Esophagus squamous epithelium (tissue), 5 donors: ENCODE measurements around the gene BABAM2. TPM values are rescaled to one million over a fixed set of nuclear protein-coding genes. Genes with fewer than 3 reads are reported as not detected.

Experiments used
- DNase-seq: peaks from one replicate; lab custom pipeline; 2025; lab: John Stamatoyannopoulos, UW
- H3K27ac ChIP-seq, 4 donors: fragments of 200-600 bp; sonication (generic); one replicate each; pipeline ENCODE4 v1.5.1; 2016 to 2019; ENCODE audit warnings: mild to moderate bottlenecking in 1 of 4
- H3K27me3 ChIP-seq, 4 donors: fragments of 200-600 bp; sonication (generic); 1 replicate in 3 of 4; 2 replicates in 1 of 4; pipeline versions ENCODE4 v1.5.1 to v1.6.0; 2017 to 2021; ENCODE audit warnings: antibody characterized with exemption in 1 of 4
- H3K36me3 ChIP-seq, 3 donors: fragments of 200-600 bp; sonication (generic); one replicate each; pipeline ENCODE4 v1.5.1; 2016 to 2019
- H3K4me1 ChIP-seq, 3 donors: fragments of 200-600 bp; sonication (generic); one replicate each; pipeline ENCODE4 v1.5.1; 2017 to 2019
- H3K4me3 ChIP-seq, 4 donors: fragments of 200-600 bp; sonication (generic); 1 replicate in 3 of 4; 2 replicates in 1 of 4; pipeline ENCODE4 v1.5.1; 2016 to 2019; ENCODE audit warnings: mild to moderate bottlenecking in 2 of 4, moderate library complexity in 1 of 4
- H3K9me3 ChIP-seq, 3 donors: fragments of 200-600 bp; sonication (generic); one replicate each; pipeline ENCODE4 v1.5.1; 2016 to 2019
- CTCF ChIP-seq, 6 experiments: fragments of 450-650 bp in 4 of 6; fragments of 200-600 bp in 2 of 6; sonication (generic) in 2 of 6; IDR thresholded peaks; one replicate each; pipeline ENCODE4 v1.5.1; 2016 to 2019; ENCODE audit warnings: antibody characterized with exemption in 6 of 6, mild to moderate bottlenecking in 4 of 6, moderate library complexity in 4 of 6
- POLR2A ChIP-seq, 4 donors: fragments of 450-650 bp; IDR thresholded peaks; one replicate each; pipeline ENCODE4 v1.6.1; 2017; ENCODE audit warnings: antibody characterized with exemption in 4 of 4, mild to moderate bottlenecking in 4 of 4, moderate library complexity in 3 of 4
- WGBS, 2 donors: methylation state at CpG; one replicate each; pipeline ENCODE4 v1.1.5; 2018; 5-methylcytosine and 5-hydroxymethylcytosine counted together
- intact Hi-C: fragments of 100-400 bp; cut with DNase I; formaldehyde crosslinking; loops from one replicate; pipeline ENCODE4 v1.15.0; 2022
- total RNA-seq, 4 donors: library from RNA; depleted of rRNA; stranded (reverse); fragments of >200 nt; gene quantifications; one replicate each; pipeline ENCODE4 v1.1.0, GENCODE V29; 2016
- donor health status: DM: yes; HTN: yes; CAD: no.

BABAM2 gene
- total RNA-seq, 4 donors from 2014 or later: 16.6 to 28.3 (median 24.3) TPM

- WGBS, 2 donors: 85 to 90% methylated on average over 5 of the region's 5 CpGs
- Histone ChIP-seq H3K27me3 (no peaks in the 10 kb centered on the region), H3K4me1 (no peaks in the 10 kb centered on the region), H3K27ac (no peak overlapping the region), H3K9me3 (no peaks in the 10 kb centered on the region), H3K4me3 (no peak overlapping the region), H3K36me3 (peaks cover 0 to 6% (median 0%) of the 10 kb centered on the region in 3 donors)
- DNase-seq: no peak
- no peak for TF ChIP-seq POLR2A (IDR thresholded peaks at IDR 0.05)
- TF ChIP-seq CTCF (IDR thresholded peaks at IDR 0.05): no peak
- intact Hi-C loops: no loop called here
Measured at GRCh38 chr2:27996156-27996922, 105.8 kb downstream of the BABAM2 start.

GRCh38 chr2:28000287-28000686 lies 109.8 kb downstream of the BABAM2 start:
- H3K36me3 ChIP-seq: peaks cover 0 to 2% (median 0%) of the 10 kb centered on the region in 3 donors
- no peak for TF ChIP-seq CTCF (IDR thresholded peaks at IDR 0.05)
- no peak for TF ChIP-seq POLR2A (IDR thresholded peaks at IDR 0.05)
- H3K9me3 ChIP-seq: no peaks in the 10 kb centered on the region
- intact Hi-C loops: no loop called here
- no peak overlapping the region for H3K27ac ChIP-seq
- no peak overlapping the region for H3K4me3 ChIP-seq
- no peaks in the 10 kb centered on the region for H3K4me1 ChIP-seq
- no peaks in the 10 kb centered on the region for H3K27me3 ChIP-seq
- DNase-seq: no peak

DNA sequence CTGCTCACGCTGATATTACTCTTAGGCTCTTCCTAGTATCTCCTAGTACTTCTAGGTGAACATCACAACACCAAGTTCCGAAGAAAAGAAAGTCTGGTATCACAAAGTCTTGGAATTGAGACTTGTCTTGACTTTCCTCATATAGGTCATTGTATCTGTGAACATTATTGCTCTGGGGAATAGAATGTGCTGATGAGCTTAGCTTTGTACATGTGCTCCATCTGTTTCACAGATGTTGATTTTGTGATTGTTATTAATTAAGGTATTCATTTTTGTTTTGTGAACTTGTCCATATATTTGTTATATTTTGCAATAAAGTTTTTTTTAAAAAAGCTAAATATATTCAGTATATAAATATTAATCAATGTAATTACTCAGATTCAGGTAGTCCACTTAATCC lies 111.7 kb downstream of the BABAM2 start:
- intact Hi-C loops: no loop called here
- H3K36me3 ChIP-seq: no peaks in the 10 kb centered on the region
- no peak for DNase-seq
- H3K27me3 ChIP-seq: no peaks in the 10 kb centered on the region
- H3K9me3 ChIP-seq: no peaks in the 10 kb centered on the region
- H3K4me1 ChIP-seq: no peaks in the 10 kb centered on the region
- 91 to 94% methylated on average over 2 of the region's 2 CpGs for WGBS, 2 donors
- H3K27ac ChIP-seq: no peak overlapping the region
- no peak for TF ChIP-seq POLR2A (IDR thresholded peaks at IDR 0.05)
- no peak overlapping the region for H3K4me3 ChIP-seq

GRCh38 chr2:28004086-28004485 lies 113.6 kb downstream of the BABAM2 start:
- Histone ChIP-seq H3K4me1 (no peaks in the 10 kb centered on the region), H3K4me3 (no peak overlapping the region), H3K27ac (no peak overlapping the region), H3K36me3 (no peaks in the 10 kb centered on the region), H3K9me3 (no peaks in the 10 kb centered on the region), H3K27me3 (no peaks in the 10 kb centered on the region)
- TF ChIP-seq POLR2A (IDR thresholded peaks at IDR 0.05) (no peak), CTCF (IDR thresholded peaks at IDR 0.05) (no peak)
- intact Hi-C loops: no loop called here
- 22 to 26% methylated on average over 2 of the region's 2 CpGs for WGBS, 2 donors
- no peak for DNase-seq

DNA sequence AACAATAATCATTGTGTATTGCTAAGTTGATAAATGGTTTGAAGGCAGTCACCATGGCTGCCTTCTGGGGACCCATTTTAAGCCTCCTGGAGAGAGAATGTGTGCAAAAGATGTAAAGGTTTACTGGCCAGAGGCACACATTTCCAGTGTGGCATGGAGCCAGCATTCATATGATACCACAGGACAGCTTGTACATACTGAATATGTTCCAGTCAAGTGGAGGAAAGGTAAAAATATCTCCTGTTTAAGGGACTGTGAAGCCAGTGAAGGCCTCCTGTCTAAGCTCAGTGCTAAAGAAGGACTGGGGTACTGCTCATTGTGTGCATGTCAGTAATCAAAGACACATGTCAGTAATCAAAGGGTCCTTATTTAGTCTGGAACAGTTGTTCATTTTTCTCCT lies 119.2 kb downstream of the BABAM2 start:
- Histone ChIP-seq H3K36me3 (no peaks in the 10 kb centered on the region), H3K27ac (no peak overlapping the region), H3K9me3 (no peaks in the 10 kb centered on the region), H3K27me3 (no peaks in the 10 kb centered on the region), H3K4me3 (no peak overlapping the region), H3K4me1 (no peaks in the 10 kb centered on the region)
- intact Hi-C loops: no loop called here
- no peak for TF ChIP-seq CTCF (IDR thresholded peaks at IDR 0.05)
- no peak for TF ChIP-seq POLR2A (IDR thresholded peaks at IDR 0.05)
- DNase-seq: no peak
